HepG2 (cell line): ENCODE data around the gene CAB39. TPM values are rescaled to one million over a fixed set of nuclear protein-coding genes. Genes with fewer than 3 reads are reported as not detected.
A peak's percentile ranks its signal among the peaks of the same experiment; 100 is the strongest.

Experiments
- ATF7 ChIP-seq, 2 experiments: fragments of 450-650 bp in 1 of 2; sonication (generic) in 1 of 2; formaldehyde crosslinking in 1 of 2; IDR thresholded peaks; 2 replicates each; pipeline versions ENCODE4 v1.4.0 to v1.6.1; 2016 to 2020; ENCODE audit warnings: antibody characterized with exemption in 1 of 2, mild to moderate bottlenecking in 1 of 2, missing genetic modification reagents in 1 of 2
- GABPA ChIP-seq, 2 experiments: IDR thresholded peaks; 2 replicates each; pipeline ENCODE4 v1.6.1; 2011 to 2016; ENCODE audit warnings: low read depth in 2 of 2, low read length in 1 of 2, missing biosample characterization in 1 of 2, missing genetic modification characterization in 1 of 2
- HES4 ChIP-seq: sonication (generic); formaldehyde crosslinking; IDR thresholded peaks from 2 replicates; pipeline ENCODE4 v1.9.0; 2021; ENCODE audit warnings: mild to moderate bottlenecking, missing genetic modification reagents, borderline replicate concordance
- HNF1A ChIP-seq, 2 experiments: sonication (generic) in 1 of 2; formaldehyde crosslinking in 1 of 2; IDR thresholded peaks; 2 replicates each; pipeline versions ENCODE4 v1.4.0 to v1.6.1; 2016 to 2020; ENCODE audit warnings: borderline replicate concordance in 1 of 2, low read depth in 1 of 2, mild to moderate bottlenecking in 1 of 2, missing genetic modification reagents in 1 of 2
- HNRNPL ChIP-seq: fragments of 200-400 bp; formaldehyde crosslinking; IDR thresholded peaks from 2 replicates; pipeline ENCODE4 v1.6.1; 2017; ENCODE audit warnings: mild to moderate bottlenecking, low read depth, low read length
- ISL2 ChIP-seq: sonication (generic); formaldehyde crosslinking; IDR thresholded peaks from 2 replicates; pipeline ENCODE4 v1.5.0; 2020; ENCODE audit warnings: missing genetic modification reagents
- KLF15 ChIP-seq: sonication (generic); formaldehyde crosslinking; IDR thresholded peaks from 2 replicates; pipeline ENCODE4 v1.8.1; 2023; ENCODE audit warnings: borderline replicate concordance, mild to moderate bottlenecking, inconsistent platforms, missing genetic modification reagents, mixed read lengths
- NR2F6 ChIP-seq, 2 experiments: IDR thresholded peaks; 2 replicates each; pipeline ENCODE4 v1.6.1; 2016; ENCODE audit warnings: antibody characterized with exemption in 1 of 2, mild to moderate bottlenecking in 1 of 2
- RBAK ChIP-seq: sonication (generic); formaldehyde crosslinking; IDR thresholded peaks from 2 replicates; pipeline ENCODE4 v1.5.1; 2020; ENCODE audit warnings: mild to moderate bottlenecking, missing genetic modification reagents
- ZBTB34 ChIP-seq: sonication (generic); formaldehyde crosslinking; IDR thresholded peaks from 2 replicates; pipeline ENCODE4 v1.8.0; 2022; ENCODE audit warnings: mild to moderate bottlenecking, missing genetic modification reagents
- ZNF207 ChIP-seq: fragments of 450-650 bp; IDR thresholded peaks from 2 replicates; pipeline ENCODE4 v1.6.1; 2016; ENCODE audit warnings: antibody characterized with exemption, borderline replicate concordance
- ZNF484 ChIP-seq: sonication (generic); formaldehyde crosslinking; IDR thresholded peaks from 2 replicates; pipeline ENCODE4 v1.5.1; 2020; ENCODE audit warnings: mild to moderate bottlenecking, low read depth, missing genetic modification reagents, borderline replicate concordance
- ZNF543 ChIP-seq: sonication (generic); formaldehyde crosslinking; IDR thresholded peaks from 2 replicates; pipeline ENCODE4 v1.4.0; 2020; ENCODE audit warnings: mild to moderate bottlenecking, missing genetic modification reagents
- ZNF556 ChIP-seq: sonication (generic); formaldehyde crosslinking; IDR thresholded peaks from 2 replicates; pipeline ENCODE4 v1.4.0; 2020; ENCODE audit warnings: mild to moderate bottlenecking, missing genetic modification reagents, borderline replicate concordance
- ZNF644 ChIP-seq: IDR thresholded peaks from 2 replicates; pipeline ENCODE4 v1.6.1; 2016; ENCODE audit warnings: low read depth
- ZNF737 ChIP-seq: sonication (generic); formaldehyde crosslinking; IDR thresholded peaks from 2 replicates; pipeline ENCODE4 v1.5.0; 2020; ENCODE audit warnings: missing genetic modification reagents, mild to moderate bottlenecking, borderline replicate concordance
- polyA plus RNA-seq, 8 experiments: library from polyadenylated mRNA; depleted of rRNA in 3 of 8; stranded (reverse) in 7 of 8; unstranded in 1 of 8; fragments of >200 nt; fragmentation: Illumina TruSeq in 4 of 8; extraction: Trizol in 4 of 8; gene quantifications; 2 replicates each; pipeline versions ENCODE4 v1.2.1 to v1.2.3, GENCODE V29; 2011 to 2016; ENCODE audit warnings: low read depth in 4 of 8, missing spikeins in 1 of 8, mixed read lengths in 1 of 8; ENCODE audit not compliant: insufficient read depth in 1 of 8
- total RNA-seq, 5 experiments: library from RNA; depleted of rRNA; stranded (reverse); fragments of >200 nt; fragmentation: Illumina TruSeq; extraction: Trizol; gene quantifications; 2 replicates each; pipeline ENCODE4 v1.2.3, GENCODE V29; 2016; ENCODE audit warnings: low read depth in 1 of 5
- TF ChIP-seq, protein P1 (sequence below): IDR thresholded peaks from 2 replicates; pipeline ENCODE4 v1.6.1; 2016; ENCODE audit warnings: missing genetic modification reagents, missing compliant biosample characterization
- TF ChIP-seq, protein P2 (sequence below): sonication (generic); formaldehyde crosslinking; conservative IDR thresholded peaks from 2 replicates; pipeline ENCODE4 v1.4.0; 2020; ENCODE audit warnings: mild to moderate bottlenecking, missing genetic modification reagents, moderate library complexity

The CAB39 gene
- total and polyA plus RNA-seq, 2 of the 13 experiments (the other 11 are each of a cell fraction or from before 2014, with no cell fraction given), result 19.3 to 45.3 TPM

DNA sequence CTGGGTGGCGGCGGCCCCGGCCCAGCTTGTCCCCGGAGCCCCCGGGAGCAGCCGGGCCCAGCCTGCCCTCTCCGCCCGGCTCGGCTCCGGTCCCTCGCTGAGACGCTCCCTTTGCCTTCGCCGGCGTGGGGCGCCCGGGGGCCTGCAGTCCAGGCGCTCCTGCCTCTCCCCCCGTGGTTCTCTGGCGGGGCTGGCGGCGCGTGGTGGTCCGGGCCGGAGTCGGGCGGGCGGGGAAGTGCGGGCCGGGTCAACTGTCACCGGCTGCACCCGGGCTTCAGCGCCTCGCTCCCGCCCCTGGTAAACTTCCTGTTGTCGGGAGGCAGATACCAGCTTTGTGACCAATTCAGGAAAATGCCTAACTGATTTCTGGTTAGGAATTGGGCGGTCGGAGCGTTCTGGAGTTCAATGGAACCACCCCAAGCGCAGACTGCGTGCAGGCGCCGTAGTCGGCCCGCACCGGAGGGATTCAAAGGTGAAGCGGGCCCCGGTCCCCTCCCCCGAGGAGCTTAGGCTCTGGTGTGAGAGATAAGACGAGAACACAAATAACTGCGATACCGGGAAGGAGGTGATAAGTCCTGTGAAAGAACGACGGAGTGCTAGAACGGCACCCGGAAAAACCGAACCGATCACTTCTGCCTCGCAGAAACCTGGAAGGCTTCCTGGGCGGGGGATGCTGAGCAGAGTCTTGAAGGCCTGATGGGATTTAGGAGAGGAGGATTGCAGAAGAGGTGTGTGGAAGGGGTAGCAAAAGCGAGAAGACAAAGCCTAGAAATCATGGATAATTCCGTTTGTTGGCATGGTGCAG, 891 bp downstream of the CAB39 start (continued):
- TF ChIP-seq HNF1A (IDR thresholded peaks at IDR 0.05; ENCODE audit: low read depth), result no peak
- TF ChIP-seq HNF1A (CRISPR knock-in tag; IDR thresholded peaks at IDR 0.05; ENCODE audit: borderline replicate concordance), result no peak
- TF ChIP-seq, protein P1, sequence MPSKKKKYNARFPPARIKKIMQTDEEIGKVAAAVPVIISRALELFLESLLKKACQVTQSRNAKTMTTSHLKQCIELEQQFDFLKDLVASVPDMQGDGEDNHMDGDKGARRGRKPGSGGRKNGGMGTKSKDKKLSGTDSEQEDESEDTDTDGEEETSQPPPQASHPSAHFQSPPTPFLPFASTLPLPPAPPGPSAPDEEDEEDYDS, result no peak
- no peak for TF ChIP-seq RBAK (CRISPR knock-in tag)
- TF ChIP-seq ZNF644, result no peak
- TF ChIP-seq ATF7 (IDR thresholded peaks at IDR 0.05), result no peak
- no peak for TF ChIP-seq ATF7 (CRISPR knock-in tag; IDR thresholded peaks at IDR 0.05)
- TF ChIP-seq ZBTB34, result no peak
- TF ChIP-seq ISL2 (CRISPR knock-in tag), result no peak
- peak; percentile 27; the same call in 1 of the 2 replicates for TF ChIP-seq ZNF543
- TF ChIP-seq HES4 (CRISPR knock-in tag), result 0 out of 2 replicates have a peak, but pooled peaks have one; percentile 10
- TF ChIP-seq KLF15 (CRISPR knock-in tag), result 0 out of 2 replicates have a peak, but pooled peaks have one; percentile 37
- TF ChIP-seq ZNF556, result 0 out of 2 replicates have a peak, but pooled peaks have one; percentile 36
- no peak for TF ChIP-seq GABPA (IDR thresholded peaks at IDR 0.05; ENCODE audit: low read depth, low read length)
- peak; percentile 20; the same call in 1 of the 2 replicates for TF ChIP-seq GABPA (CRISPR knock-in tag; IDR thresholded peaks at IDR 0.05; ENCODE audit: low read depth)
- no peak for TF ChIP-seq ZNF207
- TF ChIP-seq HNRNPL, result no peak
- TF ChIP-seq ZNF484, result no peak
- TF ChIP-seq ZNF737, result no peak
- TF ChIP-seq NR2F6 (IDR thresholded peaks at IDR 0.05), result no peak
- TF ChIP-seq NR2F6 (CRISPR knock-in tag; IDR thresholded peaks at IDR 0.05), result no peak
- TF ChIP-seq, protein P2, sequence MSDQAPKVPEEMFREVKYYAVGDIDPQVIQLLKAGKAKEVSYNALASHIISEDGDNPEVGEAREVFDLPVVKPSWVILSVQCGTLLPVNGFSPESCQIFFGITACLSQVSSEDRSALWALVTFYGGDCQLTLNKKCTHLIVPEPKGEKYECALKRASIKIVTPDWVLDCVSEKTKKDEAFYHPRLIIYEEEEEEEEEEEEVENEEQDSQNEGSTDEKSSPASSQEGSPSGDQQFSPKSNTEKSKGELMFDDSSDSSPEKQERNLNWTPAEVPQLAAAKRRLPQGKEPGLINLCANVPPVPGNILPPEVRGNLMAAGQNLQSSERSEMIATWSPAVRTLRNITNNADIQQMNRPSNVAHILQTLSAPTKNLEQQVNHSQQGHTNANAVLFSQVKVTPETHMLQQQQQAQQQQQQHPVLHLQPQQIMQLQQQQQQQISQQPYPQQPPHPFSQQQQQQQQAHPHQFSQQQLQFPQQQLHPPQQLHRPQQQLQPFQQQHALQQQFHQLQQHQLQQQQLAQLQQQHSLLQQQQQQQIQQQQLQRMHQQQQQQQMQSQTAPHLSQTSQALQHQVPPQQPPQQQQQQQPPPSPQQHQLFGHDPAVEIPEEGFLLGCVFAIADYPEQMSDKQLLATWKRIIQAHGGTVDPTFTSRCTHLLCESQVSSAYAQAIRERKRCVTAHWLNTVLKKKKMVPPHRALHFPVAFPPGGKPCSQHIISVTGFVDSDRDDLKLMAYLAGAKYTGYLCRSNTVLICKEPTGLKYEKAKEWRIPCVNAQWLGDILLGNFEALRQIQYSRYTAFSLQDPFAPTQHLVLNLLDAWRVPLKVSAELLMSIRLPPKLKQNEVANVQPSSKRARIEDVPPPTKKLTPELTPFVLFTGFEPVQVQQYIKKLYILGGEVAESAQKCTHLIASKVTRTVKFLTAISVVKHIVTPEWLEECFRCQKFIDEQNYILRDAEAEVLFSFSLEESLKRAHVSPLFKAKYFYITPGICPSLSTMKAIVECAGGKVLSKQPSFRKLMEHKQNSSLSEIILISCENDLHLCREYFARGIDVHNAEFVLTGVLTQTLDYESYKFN, result no peak
